ENCODE results near the gene PAK1IP1.

- TF ChIP-seq RAD51 (IDR thresholded peaks at IDR 0.05) (no peak), REST (IDR thresholded peaks at IDR 0.05; ENCODE audit: low read depth, low read length) (no peak), CTCF (IDR thresholded peaks at IDR 0.05 in 2 of 3, conservative IDR thresholded peaks at IDR 0.05 in 1 of 3; ENCODE audit: control insufficient read depth in 2 of 3, extremely low read depth in 1 of 3, insufficient read depth in 1 of 3, low read depth in 3 of 3, low read length in 3 of 3) (no peak), MTA3 (IDR thresholded peaks at IDR 0.05; ENCODE audit: borderline replicate concordance, low read length) (no peak), BCL11A (IDR thresholded peaks at IDR 0.05; ENCODE audit: low read depth, low read length) (no peak), MAX (IDR thresholded peaks at IDR 0.05; ENCODE audit: low read depth, low read length) (no peak), FOXK2 (IDR thresholded peaks at IDR 0.05) (no peak), ELK1 (IDR thresholded peaks at IDR 0.05; ENCODE audit: low read depth, low read length) (no peak)
These were observed 35.7 kb upstream of the PAK1IP1 start for GRCh38 chr6:10658910-10659698.

All from GM12878 (cell line).